AG09319 (cell line): Measurements from ENCODE around the gene STRA8.

Source experiments
- DNase-seq: peaks from one replicate; pipeline ENCODE4 v3.0.0-alpha.2; 2010; ENCODE audit warnings: low read depth; ENCODE audit errors: extremely low read depth
- TF ChIP-seq, protein P1 (sequence below): IDR thresholded peaks from 2 replicates; pipeline ENCODE4 v1.5.1; 2011; ENCODE audit warnings: low read depth, mild to moderate bottlenecking, inconsistent platforms, low read length, moderate library complexity

STRA8 gene

DNA sequence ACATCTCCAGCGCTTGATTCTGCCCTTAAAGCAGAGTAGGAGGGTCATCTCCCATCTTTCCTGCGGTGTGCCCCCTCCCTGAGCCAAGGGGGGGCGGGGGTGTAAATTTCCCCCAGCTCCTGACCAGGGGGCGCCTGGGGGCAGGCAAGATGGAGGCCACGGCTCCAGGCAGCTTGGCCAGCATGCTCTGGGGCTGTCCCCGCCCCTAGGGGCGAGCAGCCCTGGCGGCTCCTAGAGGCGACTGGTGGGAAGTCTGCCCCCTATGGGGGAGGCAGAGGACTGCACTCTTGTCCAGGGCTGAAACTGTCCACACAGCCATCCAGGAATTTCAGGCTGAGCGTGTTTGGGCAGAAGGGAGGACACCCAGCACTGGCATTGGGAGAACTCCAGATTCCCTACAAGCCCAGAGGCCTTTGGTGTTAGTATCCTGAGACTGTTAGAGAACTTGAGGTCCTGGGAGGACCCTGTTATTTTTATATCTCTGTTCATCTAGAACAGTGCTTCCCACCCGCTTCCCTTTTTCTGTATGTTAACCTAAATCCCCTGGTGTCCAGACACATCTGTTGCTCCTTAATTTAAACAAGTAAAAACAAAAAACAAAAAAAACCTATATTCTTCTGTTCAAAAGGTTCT, 4.6 kb downstream of the STRA8 start:
- no peak for DNase-seq
- TF ChIP-seq, protein P1, sequence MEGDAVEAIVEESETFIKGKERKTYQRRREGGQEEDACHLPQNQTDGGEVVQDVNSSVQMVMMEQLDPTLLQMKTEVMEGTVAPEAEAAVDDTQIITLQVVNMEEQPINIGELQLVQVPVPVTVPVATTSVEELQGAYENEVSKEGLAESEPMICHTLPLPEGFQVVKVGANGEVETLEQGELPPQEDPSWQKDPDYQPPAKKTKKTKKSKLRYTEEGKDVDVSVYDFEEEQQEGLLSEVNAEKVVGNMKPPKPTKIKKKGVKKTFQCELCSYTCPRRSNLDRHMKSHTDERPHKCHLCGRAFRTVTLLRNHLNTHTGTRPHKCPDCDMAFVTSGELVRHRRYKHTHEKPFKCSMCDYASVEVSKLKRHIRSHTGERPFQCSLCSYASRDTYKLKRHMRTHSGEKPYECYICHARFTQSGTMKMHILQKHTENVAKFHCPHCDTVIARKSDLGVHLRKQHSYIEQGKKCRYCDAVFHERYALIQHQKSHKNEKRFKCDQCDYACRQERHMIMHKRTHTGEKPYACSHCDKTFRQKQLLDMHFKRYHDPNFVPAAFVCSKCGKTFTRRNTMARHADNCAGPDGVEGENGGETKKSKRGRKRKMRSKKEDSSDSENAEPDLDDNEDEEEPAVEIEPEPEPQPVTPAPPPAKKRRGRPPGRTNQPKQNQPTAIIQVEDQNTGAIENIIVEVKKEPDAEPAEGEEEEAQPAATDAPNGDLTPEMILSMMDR: peak; percentile 21

- no peak for DNase-seq
Measured at GRCh38 chr7:135239263-135239662, 5.6 kb downstream of the STRA8 start.

GRCh38 chr7:135240441-135240840, 6.8 kb downstream of the STRA8 start:
- DNase-seq: no peak
- TF ChIP-seq, protein P1: no peak

More at GRCh38 chr7:135239263-135239662, 5.6 kb downstream of the STRA8 start:
- TF ChIP-seq, protein P1: no peak

DNA sequence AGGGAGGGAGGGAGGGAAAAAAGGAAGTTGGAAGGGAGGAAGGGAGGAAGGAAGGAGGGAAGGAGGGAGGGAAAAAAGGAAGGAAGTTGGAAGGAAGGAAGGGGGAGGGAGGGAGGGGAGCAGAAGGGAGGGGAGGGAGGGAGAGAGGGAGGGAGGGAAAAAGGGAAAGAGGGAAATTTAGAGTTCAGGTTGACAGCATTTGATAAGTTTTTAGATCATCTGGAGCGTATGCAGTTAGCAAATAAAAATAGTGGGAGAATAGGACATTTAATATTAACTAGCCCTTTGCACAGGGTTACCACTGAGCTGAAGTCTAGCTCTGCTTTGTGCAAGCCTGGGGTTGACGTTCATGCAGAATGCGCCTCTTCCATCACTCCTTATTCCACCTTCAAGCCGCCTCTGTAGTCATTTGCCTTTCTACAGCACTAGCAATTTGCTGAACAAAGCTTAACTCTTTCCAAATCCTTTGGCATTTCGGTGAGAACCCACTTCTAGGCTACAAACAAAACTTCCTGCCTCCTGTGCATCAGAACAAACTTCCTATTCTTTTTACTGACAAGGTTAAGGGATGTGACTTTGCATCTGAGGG, 8.6 kb downstream of the STRA8 start:
- DNase-seq: no peak
- TF ChIP-seq, protein P1: no peak

GRCh38 chr7:135245226-135246190, 11.9 kb downstream of the STRA8 start:
- TF ChIP-seq, protein P1: no peak

DNA sequence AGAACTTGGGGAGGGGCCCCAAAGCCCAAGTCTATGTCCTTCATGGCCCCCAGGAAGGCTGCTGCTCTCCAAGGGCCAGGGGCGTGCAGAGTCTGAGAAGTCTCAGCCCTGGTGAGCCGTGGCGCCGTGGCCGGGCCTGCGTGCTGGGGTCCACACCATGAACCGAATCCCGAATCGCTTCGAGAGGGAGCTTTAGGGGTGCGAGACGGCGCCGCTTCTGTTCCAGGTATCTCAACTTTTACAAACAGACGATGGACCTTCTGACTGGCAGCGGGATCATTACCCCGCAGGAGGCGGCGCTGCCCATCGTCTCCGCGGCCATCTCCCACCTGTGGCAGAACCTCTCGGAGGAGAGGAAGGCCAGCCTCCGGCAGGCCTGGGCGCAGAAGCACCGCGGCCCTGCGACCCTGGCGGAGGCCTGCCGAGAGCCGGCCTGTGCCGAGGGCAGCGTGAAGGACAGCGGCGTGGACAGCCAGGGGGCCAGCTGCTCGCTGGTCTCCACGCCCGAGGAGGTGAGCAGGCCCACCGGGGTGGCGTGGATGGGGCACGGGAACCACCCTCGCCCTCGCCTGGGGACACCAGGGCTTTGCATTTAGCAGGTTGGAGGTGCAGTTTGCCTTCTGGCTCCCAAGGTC, 12.7 kb downstream of the STRA8 start:
- TF ChIP-seq, protein P1: no peak
- no peak for DNase-seq

More at GRCh38 chr7:135245226-135246190, 11.9 kb downstream of the STRA8 start:
- DNase-seq: no peak
